BLaER1 (cell line): Measurements from ENCODE around the gene OR10S1.

Source experiments
- H3K27ac ChIP-seq: shearing (Covaris generic); formaldehyde crosslinking; 2 replicates; pipeline ENCODE4 v1.8.1; 2022
- H3K27me3 ChIP-seq: shearing (Covaris generic); formaldehyde crosslinking; 2 replicates; pipeline ENCODE4 v1.8.1; 2022
- H3K36me3 ChIP-seq: shearing (Covaris generic); formaldehyde crosslinking; 2 replicates; pipeline ENCODE4 v1.8.1; 2022
- H3K4me1 ChIP-seq: shearing (Covaris generic); formaldehyde crosslinking; 2 replicates; pipeline ENCODE4 v1.8.1; 2022
- H3K4me2 ChIP-seq: shearing (Covaris generic); formaldehyde crosslinking; 2 replicates; pipeline ENCODE4 v1.8.1; 2022
- H3K4me3 ChIP-seq: shearing (Covaris generic); formaldehyde crosslinking; 2 replicates; pipeline ENCODE4 v1.8.1; 2022
- H3K9ac ChIP-seq: shearing (Covaris generic); formaldehyde crosslinking; 2 replicates; pipeline ENCODE4 v1.8.1; 2022
- H3K9me3 ChIP-seq: shearing (Covaris generic); formaldehyde crosslinking; 2 replicates; pipeline ENCODE4 v1.8.1; 2022
- H4K20me1 ChIP-seq: shearing (Covaris generic); formaldehyde crosslinking; 2 replicates; pipeline ENCODE4 v1.8.1; 2022
- Cebpa-rat ChIP-seq: shearing (Covaris generic); IDR thresholded peaks from 2 replicates; pipeline ENCODE4 v1.8.1; 2022

The OR10S1 gene

DNA sequence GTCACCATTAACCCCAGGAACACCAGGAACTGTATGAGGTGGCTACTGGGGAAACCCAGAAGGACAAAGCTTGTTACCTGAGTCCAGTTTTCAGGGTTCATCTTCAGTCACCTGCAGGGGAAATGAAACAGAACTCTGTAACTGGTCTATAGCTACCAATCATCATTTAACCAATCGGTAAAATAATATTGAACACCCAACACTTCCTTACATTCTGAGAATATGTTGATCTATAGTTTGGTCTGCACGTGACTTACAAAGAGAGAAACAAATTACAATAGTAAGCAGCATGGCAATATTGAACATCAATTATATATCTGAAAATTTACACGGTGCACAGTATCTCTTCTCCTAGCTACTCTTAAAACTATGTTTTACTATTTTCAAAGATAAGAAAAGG, 33.8 kb downstream of the OR10S1 start, which contains the start of gene OR6T1:
Gene OR6T1, minus strand, starts transcription at position 101 of the 400 bp plus-strand sequence. Its CDS starts 0 bp downstream, at position 101.
- Histone ChIP-seq H3K4me2 (no peak within 1 kb of the TSS), H4K20me1 (no peaks in the 10 kb centered on the region), H3K4me1 (no peaks in the 10 kb centered on the region), H3K27me3 (no peaks in the 10 kb centered on the region), H3K36me3 (no peaks in the 10 kb centered on the region), H3K4me3 (no peak within 1 kb of the TSS), H3K9me3 (no peaks in the 10 kb centered on the region), H3K9ac (no peak within 1 kb of the TSS), H3K27ac (no peak within 1 kb of the TSS)
- no peak for TF ChIP-seq Cebpa-rat

DNA sequence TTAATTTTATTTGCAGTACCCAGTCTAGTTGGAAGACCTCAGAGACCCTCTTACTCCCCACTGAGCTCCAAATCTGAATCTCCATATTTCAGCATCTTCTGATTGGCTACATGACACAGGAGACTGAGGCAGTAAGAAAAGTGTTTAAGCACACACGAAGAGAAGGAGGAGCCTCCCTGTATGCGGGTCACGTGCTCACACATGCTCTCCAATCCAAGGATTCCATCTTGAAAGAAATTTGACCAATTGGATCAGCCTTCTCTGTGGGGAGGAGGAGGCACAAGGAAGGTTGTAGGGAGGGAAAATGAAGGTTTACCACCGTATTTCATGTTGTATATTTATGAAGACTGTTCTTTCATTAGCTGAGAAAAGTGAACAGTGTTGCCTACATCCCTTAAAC, 35.2 kb downstream of the OR10S1 start:
- Histone ChIP-seq H3K4me2 (no peak overlapping the region), H3K27me3 (no peaks in the 10 kb centered on the region), H3K36me3 (no peaks in the 10 kb centered on the region), H3K4me1 (no peaks in the 10 kb centered on the region), H4K20me1 (no peaks in the 10 kb centered on the region), H3K9me3 (no peaks in the 10 kb centered on the region), H3K27ac (no peak overlapping the region), H3K9ac (no peak overlapping the region), H3K4me3 (no peak overlapping the region)
- TF ChIP-seq Cebpa-rat, result no peak

GRCh38 chr11:123939317-123939716, 38.3 kb downstream of the OR10S1 start, which contains the start of gene OR4D5:
Gene OR4D5, plus strand, starts transcription at chr11:123939617. Its CDS starts 0 bp downstream, at chr11:123939617.
- Histone ChIP-seq H3K4me1 (no peaks in the 10 kb centered on the region), H3K9me3 (no peaks in the 10 kb centered on the region), H3K4me3 (no peak within 1 kb of the TSS), H3K27ac (no peak within 1 kb of the TSS), H3K4me2 (no peak within 1 kb of the TSS), H3K9ac (no peak within 1 kb of the TSS), H4K20me1 (no peaks in the 10 kb centered on the region), H3K36me3 (no peaks in the 10 kb centered on the region), H3K27me3 (no peaks in the 10 kb centered on the region)
- TF ChIP-seq Cebpa-rat, result no peak
